ENCODE measurements around the gene ITPR1. TPM values are rescaled to one million over a fixed set of nuclear protein-coding genes. Genes with fewer than 3 reads are reported as not detected.

Gene ITPR1
- total RNA-seq, 1 donor from 2014 or later = 59.7 TPM

DNA sequence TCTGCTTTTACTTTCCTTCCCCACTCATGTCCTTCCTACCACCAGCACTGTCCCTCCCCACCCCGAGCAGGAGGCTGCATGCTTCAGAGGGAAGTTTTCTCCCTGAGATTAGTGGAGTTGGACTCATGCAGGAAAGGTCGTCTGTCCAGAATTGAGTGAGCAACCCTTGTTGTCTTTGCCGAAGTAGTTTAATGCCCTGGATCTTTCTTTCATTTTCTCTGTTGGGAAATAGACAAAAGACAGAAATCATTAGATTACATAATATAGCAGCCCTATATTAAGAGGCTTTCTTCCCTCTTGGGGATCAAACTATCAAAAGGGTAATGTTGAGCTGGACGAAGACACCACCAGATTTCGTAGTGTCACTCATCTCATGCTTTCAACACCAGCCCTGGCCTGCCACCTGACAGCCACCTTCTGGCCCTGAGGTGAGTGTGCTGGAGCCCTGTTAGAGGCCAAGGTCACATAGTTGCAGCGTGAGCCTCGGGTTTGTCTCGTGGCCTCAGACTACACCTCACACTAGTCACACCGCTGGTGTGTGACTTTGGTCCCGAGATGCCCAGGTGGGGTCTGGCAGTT, 231.0 kb downstream of the ITPR1 start:
- no peak for DNase-seq

DNA sequence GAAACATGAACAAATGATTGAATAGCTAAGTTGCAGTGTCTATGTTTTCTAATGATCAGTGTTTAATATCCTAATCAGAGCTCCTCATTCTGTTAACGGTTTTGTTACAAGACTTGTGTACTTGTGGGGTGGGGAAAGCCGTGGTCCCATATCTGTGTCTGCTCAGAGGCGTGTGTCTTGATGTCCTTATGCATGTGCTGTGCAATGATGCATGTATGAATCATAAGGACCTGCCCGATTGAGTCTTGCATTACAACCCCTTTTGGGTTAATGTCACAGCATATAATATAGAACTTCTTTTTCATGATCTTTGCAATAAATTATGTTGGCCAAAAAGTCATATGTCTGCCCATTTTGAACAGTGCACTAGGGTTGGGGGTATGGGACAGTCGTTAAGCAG, 233.4 kb downstream of the ITPR1 start:
- no peak for DNase-seq

DNA sequence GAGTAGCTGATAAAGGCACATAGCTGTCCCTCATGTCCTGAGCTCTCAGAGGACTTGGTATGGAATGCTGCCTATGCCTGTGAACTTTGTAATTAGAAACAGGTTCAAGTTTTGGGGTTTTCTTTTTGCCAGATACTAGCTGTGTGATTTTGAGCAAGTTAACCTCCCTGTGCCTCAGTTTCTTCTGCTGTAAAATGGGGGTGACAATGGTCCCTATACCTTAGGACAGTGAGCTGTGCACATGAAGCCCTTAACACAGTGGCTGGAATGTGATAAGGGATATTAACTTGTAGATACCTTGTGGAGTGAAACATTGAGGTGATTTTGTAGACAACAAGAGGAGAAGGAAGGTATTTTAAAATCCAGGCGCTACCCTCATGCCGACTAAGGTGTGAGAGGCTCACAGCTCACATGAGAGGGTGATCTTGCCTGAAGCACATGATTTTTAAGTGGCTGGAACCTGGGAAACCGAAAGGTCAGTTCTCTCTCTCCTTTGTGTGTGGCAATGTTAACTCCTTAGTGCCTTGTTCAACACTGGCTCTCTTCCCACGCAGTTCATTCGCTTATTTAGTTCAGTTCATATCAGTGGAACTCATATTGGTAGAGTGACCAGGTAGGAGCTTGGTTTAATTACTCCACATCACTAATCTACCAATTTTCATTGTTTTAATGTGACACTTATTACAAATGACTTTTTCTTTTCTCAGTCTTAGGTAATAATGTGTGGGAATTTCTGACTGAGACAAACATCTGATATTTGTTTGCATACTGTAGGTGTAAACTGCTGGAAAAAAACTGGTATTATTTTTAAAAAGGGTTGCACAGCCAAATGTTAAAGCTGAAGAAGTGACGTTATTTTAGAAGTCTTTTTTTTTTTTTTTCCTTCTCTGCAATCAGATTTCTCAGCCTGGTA, 236.2 kb downstream of the ITPR1 start:
- no peak for DNase-seq

DNA sequence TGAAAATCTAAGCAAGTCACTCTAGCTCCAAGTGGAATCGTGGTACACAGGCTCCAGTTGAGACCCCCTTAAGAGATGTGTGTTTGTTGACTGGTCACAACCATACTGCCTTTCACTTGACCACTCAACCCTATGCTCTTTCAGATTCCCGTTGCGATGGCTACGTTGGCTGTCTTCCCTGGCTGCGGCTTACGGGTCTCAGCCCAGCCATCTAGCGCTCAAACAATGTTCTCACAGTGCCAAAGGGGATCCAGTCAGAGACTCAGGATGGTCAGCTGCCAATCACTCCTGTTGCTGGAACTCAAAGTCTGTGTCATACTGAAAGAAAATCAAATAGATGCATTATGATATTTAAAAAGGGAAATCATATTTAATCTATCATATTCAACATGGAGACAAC, 237.6 kb downstream of the ITPR1 start:
- DNase-seq = no peak

DNA sequence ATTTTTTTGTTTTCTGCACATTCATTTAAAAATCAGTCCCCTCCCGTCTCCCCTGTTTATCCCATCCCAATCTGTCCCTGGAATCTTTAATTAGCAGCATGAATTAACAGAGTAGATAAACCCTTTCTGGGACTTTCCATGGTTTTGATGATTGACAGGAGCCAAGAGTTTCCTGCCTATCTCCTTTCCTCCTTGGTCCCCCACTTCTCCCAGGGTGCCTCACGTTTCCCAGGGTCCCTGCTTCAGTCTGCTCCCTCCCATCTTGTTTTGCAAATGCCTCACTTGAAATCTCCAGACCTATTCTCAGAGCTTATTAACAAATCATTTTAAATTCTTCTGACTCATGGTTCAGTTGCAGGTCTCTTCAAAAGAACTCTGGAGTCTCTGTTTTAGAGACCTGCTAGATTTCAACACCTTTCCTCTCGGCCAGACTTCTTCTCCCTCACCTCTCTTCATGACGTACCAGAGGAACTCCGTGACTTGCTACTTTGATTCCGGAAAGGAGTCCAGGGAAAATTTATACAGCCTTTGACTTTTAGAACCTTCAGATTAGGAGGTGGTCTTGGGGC, 238.5 kb downstream of the ITPR1 start:
- DNase-seq = no peak

DNA sequence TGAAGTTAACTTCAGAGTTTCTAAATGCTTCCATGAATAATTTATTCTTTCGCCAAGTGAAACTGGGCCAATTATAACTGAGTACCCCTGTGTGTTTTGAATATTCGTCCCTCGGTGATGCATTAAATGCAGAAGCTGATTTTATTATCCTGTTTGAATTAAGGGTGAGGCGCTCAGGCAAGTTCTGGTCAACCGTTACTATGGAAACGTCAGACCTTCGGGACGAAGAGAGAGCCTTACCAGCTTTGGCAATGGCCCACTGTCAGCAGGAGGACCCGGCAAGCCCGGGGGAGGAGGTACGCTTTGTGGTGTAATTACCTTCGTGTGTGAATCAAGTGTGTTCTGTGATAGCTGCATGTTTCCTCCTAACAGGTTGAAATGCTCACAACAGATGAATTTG, 239.8 kb downstream of the ITPR1 start:
- DNase-seq = no peak

DNA sequence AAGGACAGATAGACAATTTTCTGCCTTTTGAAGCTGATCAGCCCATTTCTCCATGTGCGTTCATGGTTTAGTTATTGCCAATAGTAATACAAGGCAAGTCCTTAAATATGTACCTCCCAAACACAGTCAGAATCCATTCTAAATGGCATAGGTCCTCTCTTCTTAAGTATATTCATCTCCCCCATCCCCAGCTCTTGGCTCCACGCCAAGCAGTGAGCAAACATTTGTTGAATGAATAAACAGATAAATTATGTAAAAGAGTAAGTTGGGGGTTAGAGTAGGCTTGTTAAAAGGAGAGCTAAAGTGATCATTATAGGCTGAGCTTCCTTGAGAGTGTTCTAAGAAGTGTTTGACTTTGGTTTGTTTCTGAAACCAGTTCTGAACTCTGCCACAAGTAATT, 241.3 kb downstream of the ITPR1 start:
- DNase-seq = no peak

DNA sequence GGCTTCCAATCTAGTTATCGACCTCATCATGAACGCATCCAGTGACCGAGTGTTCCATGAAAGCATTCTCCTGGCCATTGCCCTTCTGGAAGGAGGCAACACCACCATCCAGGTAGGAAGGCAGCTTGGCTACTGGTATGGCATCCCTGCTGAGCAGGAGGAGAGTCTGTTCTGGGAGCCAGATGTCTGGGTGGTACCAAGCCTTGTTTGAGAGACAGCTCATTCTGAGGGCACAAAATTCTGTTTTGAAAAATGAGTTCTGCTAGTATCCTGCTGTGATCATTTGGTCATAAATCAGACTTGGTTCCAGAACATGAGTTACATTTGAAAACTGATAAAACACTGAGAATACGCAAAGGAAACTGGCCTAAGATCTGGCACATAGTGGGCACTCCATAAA, 242.1 kb downstream of the ITPR1 start:
- DNase-seq = no peak

DNA sequence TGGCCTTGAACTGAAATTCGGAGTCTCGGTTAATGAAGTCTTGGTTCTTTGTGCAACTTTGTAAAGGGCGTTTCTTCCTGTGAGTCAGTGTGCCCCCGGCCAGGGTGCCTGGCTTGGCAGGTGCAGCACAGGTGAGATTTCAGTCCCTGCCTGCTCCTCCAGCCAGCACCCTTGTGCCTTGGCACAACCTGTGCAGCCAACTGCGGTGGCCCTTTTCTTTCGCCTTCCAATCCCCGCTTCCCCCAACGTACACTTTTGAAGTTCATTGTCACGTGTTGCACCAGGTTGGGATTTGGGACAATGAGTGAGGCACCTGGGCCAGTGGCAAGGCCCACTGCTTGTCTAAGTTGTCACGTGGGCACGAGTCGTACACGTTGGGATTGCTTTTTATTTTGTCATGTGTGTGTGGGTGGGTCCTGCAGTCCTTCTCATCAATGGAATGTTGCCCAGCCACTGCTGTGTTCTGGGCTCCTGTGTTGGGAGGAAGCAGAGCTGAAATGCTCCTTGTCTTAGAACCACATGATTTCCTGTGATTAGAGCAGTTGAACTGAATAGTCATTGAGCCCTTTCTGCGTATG, 243.2 kb downstream of the ITPR1 start:
- peak; percentile 93 for DNase-seq

DNA sequence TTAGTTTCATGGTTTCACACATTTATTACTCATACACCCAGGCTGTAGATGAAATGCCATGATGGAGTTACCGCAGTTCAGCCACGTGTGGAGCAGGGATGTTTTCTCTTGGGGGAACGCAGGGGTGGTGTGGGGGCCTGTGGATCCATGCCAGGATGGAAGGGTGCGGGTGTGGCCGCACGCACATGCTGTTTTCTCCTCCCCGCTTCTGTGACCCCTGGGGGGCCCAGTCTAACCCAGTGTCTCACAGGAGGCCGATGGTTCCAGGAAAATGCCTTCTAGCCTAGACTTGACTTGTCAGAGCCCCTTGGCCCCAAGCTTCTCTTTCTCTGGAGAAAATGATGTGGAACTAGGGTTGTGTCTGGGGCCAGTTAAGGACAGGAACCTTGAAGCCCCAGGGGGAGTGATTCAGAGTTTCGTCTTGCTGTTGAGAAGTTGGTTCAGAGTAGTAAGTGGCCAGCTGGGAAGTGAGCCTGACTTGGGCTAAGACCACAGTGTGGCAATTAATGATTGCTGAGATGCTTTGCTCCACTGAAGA, 245.7 kb downstream of the ITPR1 start:
- DNase-seq = no peak

DNA sequence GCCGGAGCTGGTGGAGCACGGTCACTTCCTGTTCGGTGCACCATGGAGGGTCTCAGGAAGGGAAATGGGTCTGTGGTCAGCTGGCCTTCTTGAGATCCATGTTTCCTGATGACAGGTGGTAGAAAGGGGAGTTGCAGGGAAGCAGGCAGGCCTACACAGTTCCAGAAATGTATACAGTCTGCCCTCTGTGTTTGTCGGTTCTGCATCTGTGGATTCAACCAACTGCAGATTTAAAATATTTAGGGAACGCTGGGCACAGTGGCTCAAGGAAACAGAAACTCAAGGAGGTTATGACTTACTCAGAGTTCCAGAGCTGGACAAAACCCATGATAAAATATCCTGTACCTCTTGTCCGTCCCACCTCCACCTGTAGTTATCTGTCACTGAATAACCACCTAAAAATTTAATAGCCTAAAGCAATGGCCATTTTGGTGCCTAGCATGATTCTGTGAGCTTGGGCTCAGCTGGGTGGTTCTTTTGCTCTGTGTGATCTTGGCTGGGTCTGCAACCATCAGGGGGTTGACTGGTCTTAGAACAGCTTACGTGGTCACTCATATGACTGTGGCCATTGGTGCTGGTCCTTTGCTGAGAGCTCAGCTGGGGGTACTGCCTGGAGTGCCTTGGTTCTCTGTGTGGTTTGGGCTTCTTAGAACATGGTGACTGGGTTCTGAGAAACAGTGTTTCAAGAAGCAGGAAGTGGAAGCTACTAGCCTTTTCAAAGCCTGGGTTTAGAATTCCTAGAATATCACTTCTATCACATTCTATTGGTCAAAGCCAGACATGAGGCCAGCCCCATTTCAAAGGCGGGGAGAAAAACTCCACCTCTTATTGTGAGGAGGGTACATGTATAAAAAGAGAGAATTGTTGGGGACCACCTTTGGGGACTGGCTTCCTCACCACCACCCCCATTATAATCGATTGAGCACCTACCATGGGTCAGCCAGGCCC, 246.4 kb downstream of the ITPR1 start:
- no peak for DNase-seq

DNA sequence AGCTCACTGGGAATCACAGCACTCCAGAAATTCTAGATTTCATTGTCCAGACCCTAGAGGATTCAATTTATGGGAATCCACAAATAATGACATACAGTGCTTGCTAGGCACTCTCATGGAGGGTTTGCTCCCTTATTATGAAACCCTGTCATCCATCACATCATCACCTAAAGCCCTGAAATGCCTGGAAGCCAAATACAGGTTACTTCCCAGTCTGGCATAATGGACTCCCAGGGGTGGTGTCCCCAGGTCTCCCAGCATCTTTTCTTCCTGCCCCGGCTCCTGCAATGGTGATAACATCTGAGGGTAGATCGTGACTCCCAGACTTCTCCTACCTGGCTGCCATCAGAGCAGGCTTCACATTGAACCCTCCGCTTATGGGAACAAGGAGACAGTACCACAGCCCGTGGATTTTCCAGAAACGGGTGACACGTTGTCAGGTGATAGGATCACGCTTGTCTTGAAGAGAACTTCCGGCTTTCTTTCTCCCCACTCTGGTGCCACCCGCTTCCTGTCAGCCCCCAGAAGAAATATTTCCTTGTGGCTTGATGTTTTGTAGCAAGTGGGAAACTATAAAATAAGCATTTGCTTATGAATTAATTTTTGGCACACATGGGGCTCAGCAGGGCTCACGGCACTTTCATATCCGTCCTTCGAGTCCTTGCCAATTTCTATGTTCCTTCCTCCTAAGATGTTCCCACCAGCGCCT, 247.4 kb downstream of the ITPR1 start:
- peak; percentile 66 for DNase-seq

DNA sequence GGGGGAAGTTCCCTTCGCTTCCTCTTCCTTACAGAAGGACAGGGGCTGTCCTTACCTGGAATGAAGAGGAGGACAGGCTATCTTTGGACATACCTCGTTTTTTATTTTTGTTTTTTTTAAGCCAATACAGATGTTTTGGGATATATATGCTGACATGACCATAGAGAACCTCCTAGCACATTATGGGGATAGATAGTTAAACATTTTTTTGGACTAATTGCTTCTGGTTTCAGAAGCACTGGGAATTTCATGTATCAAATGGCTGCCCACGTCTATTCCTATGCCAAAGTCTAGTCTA, 247.9 kb downstream of the ITPR1 start:
- no peak for DNase-seq

DNA sequence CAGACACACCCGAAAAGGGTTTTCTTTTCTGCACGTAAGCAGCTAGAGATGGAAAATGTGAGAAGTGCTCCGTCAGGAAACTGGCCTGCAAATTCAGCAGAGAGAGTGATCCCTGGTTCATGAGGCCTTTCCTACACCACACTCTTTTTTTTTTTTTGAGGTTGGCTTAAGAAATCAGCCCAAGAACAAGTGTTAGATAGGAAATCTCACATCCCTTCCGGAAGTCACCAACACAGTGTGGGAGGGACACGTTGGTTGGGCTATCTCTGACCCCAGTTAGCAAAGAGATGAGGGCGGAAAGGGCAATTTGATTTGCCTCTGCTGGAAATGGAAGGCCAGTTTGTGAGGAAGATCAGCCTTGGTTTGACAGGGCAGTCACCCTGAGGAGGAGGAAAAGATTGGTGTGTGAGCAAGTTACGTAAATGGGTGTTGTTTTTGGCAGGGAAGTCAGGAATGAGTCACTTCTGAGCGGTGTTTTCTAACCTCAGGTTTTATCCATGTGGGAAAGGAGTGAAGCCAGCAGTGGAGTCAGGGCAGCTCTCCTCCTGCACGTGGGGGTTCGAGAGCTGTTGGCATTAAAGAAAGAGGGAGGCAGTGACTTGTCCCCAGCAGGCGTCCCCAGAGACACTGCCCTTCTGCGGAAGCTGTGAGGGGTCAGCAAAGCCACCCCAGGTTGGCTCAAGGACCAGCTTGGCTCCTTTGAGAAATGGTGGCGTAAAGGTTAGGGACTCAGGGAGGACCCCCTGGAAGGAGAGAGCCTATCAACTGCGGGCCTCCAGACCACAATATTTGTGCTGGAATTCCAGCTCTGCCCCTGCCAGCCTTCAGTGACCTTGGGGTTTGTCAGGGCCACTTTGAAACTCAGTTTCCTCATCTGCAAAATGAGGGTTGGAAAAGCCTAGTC, 248.5 kb downstream of the ITPR1 start:
- peak; percentile 98 for DNase-seq

DNA sequence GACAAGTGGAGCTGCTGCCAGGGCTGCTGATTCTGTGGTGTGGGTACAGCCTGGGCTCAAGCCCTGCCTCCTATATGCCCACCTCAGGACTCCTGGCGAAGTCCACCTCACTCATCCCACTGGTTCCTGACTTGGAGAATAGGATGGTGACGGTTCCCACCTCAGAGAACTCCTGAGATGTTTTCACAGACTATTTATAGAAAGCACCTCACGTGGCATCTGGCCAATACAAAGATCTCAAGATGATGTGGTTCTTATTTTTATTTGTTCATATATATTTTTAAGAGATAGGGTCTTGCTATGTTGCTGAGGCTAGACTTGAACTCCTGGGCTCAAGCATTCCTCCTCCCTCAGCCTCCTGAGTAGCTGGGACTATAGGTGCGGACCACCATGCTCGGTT, 249.2 kb downstream of the ITPR1 start:
- DNase-seq = peak; percentile 52

DNA sequence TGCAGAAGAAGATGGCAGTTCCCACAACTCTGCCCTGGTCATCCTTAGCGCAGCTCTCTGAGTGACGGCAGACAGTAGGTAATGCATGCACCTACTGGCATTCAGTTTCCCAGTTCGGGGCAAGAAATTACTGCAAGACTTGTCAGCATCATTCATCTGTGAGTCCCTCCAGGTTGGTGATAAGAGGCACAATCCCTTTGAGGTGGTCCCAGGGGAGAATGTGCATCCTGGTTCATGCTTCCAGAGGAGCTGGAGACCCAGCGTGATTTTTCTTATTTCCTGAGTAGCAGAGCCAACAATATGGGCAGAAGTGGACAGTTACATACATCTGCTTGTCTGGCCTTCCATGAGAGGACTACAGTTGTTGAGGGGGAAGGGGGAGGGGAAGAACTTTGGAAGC, 250.2 kb downstream of the ITPR1 start:
- DNase-seq = no peak

DNA sequence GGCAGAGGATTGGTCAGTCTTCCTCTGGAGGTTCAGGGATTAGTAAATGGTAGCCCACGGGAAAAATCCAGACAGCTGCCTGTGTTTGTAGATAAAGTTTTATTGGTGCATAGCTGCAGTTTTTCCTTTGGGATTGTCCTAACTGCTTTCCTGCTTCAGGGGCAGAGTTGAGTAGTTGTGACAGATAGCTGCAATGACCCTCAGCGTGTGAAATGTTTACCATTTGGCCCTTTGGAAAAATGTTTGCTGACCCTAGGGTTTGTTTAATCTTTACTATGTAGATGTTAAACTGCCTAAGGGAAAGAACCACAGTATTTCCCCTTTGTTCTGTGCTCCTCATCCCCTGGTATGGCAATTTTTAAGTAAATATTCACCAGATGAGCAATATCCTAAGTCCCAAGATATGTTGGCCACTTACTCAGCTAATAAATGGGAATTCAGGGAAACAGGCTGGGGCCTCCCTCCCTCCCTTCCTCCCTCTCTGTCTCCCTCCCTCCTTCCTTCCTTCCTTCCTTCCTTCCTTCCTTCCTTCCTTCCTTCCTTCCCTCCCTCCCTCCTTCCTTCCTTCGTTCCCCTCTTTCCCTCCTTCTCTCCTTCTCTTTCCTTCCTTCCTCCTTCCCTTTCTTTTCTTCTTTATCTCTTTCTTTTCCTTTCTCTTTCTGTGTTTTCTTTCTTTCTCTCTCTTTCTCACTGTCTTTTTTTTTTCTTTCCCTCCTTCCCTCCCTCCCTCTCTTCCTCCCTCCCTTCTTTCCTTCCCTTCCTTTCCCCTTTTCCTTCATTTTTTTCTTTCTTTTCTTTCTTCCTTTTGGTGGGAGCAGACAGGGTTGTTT, 251.5 kb downstream of the ITPR1 start:
- DNase-seq = peak; percentile 50

DNA sequence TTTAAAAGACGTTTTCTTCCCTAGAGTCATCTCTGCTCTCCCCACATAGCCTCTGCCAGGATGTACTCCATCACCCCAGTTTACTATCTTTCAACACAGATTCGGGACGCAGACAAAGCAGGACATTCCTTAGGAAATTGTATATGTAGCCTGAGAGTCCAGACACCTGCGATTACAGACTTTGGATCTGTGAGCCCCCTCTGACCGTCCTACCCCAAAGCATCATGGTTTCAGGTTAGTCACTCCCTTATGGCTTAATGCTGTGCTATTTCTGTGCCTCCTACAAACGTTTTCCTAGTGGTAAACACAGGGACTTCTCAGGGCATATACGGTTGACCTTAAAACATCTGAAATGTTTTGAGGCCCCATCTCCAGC, 252.1 kb downstream of the ITPR1 start:
- no peak for DNase-seq

DNA sequence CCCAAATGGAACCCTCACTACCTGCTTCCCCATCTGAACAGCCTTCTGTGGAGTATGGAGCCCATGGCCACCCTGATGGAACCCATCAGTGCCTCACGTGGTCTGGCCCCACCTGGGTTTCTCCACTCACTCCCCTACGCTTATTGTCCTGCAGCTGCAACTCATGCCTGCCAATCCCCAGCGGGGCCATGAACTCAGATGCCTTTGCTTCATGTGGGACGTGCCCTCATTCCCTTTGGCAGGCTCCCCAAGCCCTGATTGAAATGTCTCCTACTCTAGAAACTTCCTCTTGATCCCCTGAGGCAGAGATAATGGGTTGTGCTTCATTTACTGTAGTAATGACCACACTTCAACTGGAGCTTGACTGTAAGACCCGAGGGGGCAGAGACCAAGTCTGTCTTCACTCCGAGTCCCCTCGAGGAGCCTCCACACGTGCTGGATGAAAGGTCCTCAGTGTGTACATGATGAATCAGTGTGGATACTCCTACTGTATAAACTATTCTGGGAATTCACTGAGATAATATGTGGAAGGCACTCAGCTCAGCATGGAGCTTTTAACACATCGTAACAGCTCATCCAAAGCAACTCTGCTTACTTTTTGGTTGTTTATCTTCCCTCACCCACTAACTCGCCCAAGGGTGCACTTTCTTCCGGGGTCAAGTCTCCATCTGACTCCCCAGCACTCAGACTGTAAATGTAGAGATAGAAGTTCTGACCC, 253.3 kb downstream of the ITPR1 start:
- no peak for DNase-seq

Measured in dermis blood vessel endothelial cell (primary cell).